H1 (cell line): ENCODE data around the gene RAD51B. TPM values are rescaled to one million over a fixed set of nuclear protein-coding genes. Genes with fewer than 3 reads are reported as not detected.
"Not testable (repeated sequence)": the region's sequence is repeated elsewhere in the genome, so short reads cannot be mapped to it uniquely, and the experiment has no call there.

ENCODE experiments used
- CTCF ChIA-PET: fragments of 300-600 bp; sonication (Branson Sonifier 250); formaldehyde crosslinking; loops from one replicate; lab custom pipeline; 2021; ENCODE audit not compliant: partially characterized antibody; lab: Charles Lee
- POLR2A ChIA-PET: fragments of 300-600 bp; sonication (Branson Sonifier 250); formaldehyde crosslinking; loops from one replicate; lab custom pipeline; 2021; ENCODE audit warnings: inconsistent platforms; ENCODE audit not compliant: partially characterized antibody; lab: Charles Lee
- DNase-seq, 2 experiments: peaks; one replicate each; pipeline versions ENCODE4 v3.0.0 to v3.0.0-alpha.2; 2010 to 2022; ENCODE audit warnings: low spot score in 2 of 2, low read depth in 1 of 2, mixed read lengths in 1 of 2
- FAIRE-seq: peaks from 2 replicates; lab custom pipeline; 2011; peaks lifted over from hg19 to GRCh38; lab: Jason Lieb, UNC
- H2AFZ ChIP-seq: 2 replicates; pipeline ENCODE4 v1.8.1; 2012; ENCODE audit warnings: low read length, inconsistent platforms
- H2AK5ac ChIP-seq: 2 replicates; pipeline ENCODE4 v1.6.1; 2013; ENCODE audit warnings: low read depth, low read length
- H2BK120ac ChIP-seq: replicated peaks from 2 replicates; pipeline ENCODE3; 2013; ENCODE audit warnings: low read depth, low read length, inconsistent platforms
- H2BK12ac ChIP-seq: 2 replicates; pipeline ENCODE4 v1.6.1; 2013; ENCODE audit warnings: low read depth, low read length
- H2BK15ac ChIP-seq: 2 replicates; pipeline ENCODE4 v1.6.1; 2013; ENCODE audit warnings: low read length
- H2BK20ac ChIP-seq: 2 replicates; pipeline ENCODE4 v1.6.1; 2013; ENCODE audit warnings: low read length
- H2BK5ac ChIP-seq: 2 replicates; pipeline ENCODE4 v1.6.1; 2013; ENCODE audit warnings: low read depth, low read length
- H3K14ac ChIP-seq: 2 replicates; pipeline ENCODE4 v1.6.1; 2013; ENCODE audit warnings: inconsistent platforms; ENCODE audit not compliant: insufficient read length
- H3K18ac ChIP-seq: 2 replicates; pipeline ENCODE4 v1.6.1; 2013; ENCODE audit warnings: low read length; ENCODE audit errors: extremely low read depth
- H3K23ac ChIP-seq: 2 replicates; pipeline ENCODE4 v1.6.1; 2013; ENCODE audit warnings: inconsistent platforms; ENCODE audit not compliant: insufficient read length
- H3K23me2 ChIP-seq: 2 replicates; pipeline ENCODE4 v1.6.1; 2013; ENCODE audit warnings: low read depth, low read length
- H3K27ac ChIP-seq: 2 replicates; pipeline ENCODE4 v1.6.1; 2011; ENCODE audit warnings: low read depth, low read length, inconsistent platforms
- H3K27me3 ChIP-seq, 4 experiments: replicated peaks in 1 of 4; 1 replicate in 1 of 4; 2 replicates in 3 of 4; pipeline versions ENCODE4 v1.6.1 to v1.8.1; 2011 to 2013; ENCODE audit warnings: low read length in 3 of 4, mild to moderate bottlenecking in 3 of 4, inconsistent platforms in 2 of 4, mixed read lengths in 2 of 4, moderate library complexity in 1 of 4; ENCODE audit not compliant: control insufficient read depth in 3 of 4, insufficient read depth in 3 of 4; ENCODE audit errors: extremely low read depth in 1 of 4
- H3K36me3 ChIP-seq, 4 experiments: 2 replicates each; pipeline versions ENCODE4 v1.6.1 to v1.8.1; 2011 to 2013; ENCODE audit warnings: mild to moderate bottlenecking in 4 of 4, low read length in 3 of 4, moderate library complexity in 2 of 4, control low read depth in 1 of 4, inconsistent platforms in 1 of 4; ENCODE audit not compliant: insufficient read depth in 4 of 4, control insufficient read depth in 2 of 4
- H3K4ac ChIP-seq: replicated peaks from 2 replicates; pipeline ENCODE3; 2013; ENCODE audit warnings: low read length, low read depth, mixed read lengths, inconsistent platforms; ENCODE audit not compliant: insufficient read length
- H3K4me1 ChIP-seq, 4 experiments: replicated peaks in 1 of 4; 1 replicate in 1 of 4; 2 replicates in 3 of 4; pipeline versions ENCODE4 v1.6.1 to v1.8.1; 2011 to 2013; ENCODE audit warnings: low read length in 3 of 4, inconsistent platforms in 2 of 4, mixed read lengths in 1 of 4; ENCODE audit not compliant: insufficient read depth in 4 of 4, control insufficient read depth in 3 of 4
- H3K4me2 ChIP-seq, 2 experiments: 2 replicates each; pipeline versions ENCODE4 v1.6.1 to v1.8.1; 2011 to 2013; ENCODE audit warnings: low read depth in 2 of 2, low read length in 2 of 2, control low read depth in 1 of 2, inconsistent platforms in 1 of 2, mild to moderate bottlenecking in 1 of 2; ENCODE audit not compliant: insufficient read depth in 1 of 2
- H3K4me3 ChIP-seq, 4 experiments: fragments of 200-600, 300-600 bp in 1 of 4; sonication (generic), shearing (Covaris generic), sonication (Bioruptor Twin) in 1 of 4; 2 replicates each; pipeline versions ENCODE4 v1.5.1 to v1.8.1; 2011 to 2016; ENCODE audit warnings: low read length in 4 of 4, low read depth in 3 of 4, control low read depth in 2 of 4, inconsistent platforms in 2 of 4, mild to moderate bottlenecking in 2 of 4, mixed read lengths in 1 of 4, moderate library complexity in 1 of 4; ENCODE audit not compliant: insufficient read depth in 2 of 4; ENCODE audit errors: extremely low read depth in 1 of 4
- H3K56ac ChIP-seq: replicated peaks from 2 replicates; pipeline ENCODE3; 2013; ENCODE audit warnings: low read depth, mild to moderate bottlenecking, mixed read lengths, low read length, inconsistent platforms; ENCODE audit not compliant: insufficient read length
- H3K79me1 ChIP-seq: 2 replicates; pipeline ENCODE4 v1.6.1; 2013; ENCODE audit warnings: low read depth, low read length, control low read depth
- H3K79me2 ChIP-seq, 2 experiments: 2 replicates each; pipeline versions ENCODE4 v1.6.1 to v1.8.1; 2012 to 2013; ENCODE audit warnings: low read length in 2 of 2, mild to moderate bottlenecking in 2 of 2, inconsistent platforms in 1 of 2; ENCODE audit not compliant: insufficient read depth in 2 of 2, control insufficient read depth in 1 of 2
- H3K9ac ChIP-seq, 4 experiments: replicated peaks in 1 of 4; 1 replicate in 1 of 4; 2 replicates in 3 of 4; pipeline versions ENCODE4 v1.6.1 to v1.8.1; 2011 to 2013; ENCODE audit warnings: low read depth in 3 of 4, low read length in 3 of 4, control low read depth in 2 of 4, mild to moderate bottlenecking in 2 of 4, moderate library complexity in 2 of 4, inconsistent platforms in 1 of 4; ENCODE audit errors: extremely low read depth in 1 of 4
- H3K9me3 ChIP-seq, 2 experiments: 2 replicates each; pipeline versions ENCODE4 v1.6.1 to v1.8.1; 2012 to 2013; ENCODE audit warnings: mild to moderate bottlenecking in 2 of 2, moderate library complexity in 2 of 2, control low read depth in 1 of 2, inconsistent platforms in 1 of 2, low read depth in 1 of 2, low read length in 1 of 2, mixed read lengths in 1 of 2; ENCODE audit not compliant: insufficient read depth in 2 of 2
- H4K20me1 ChIP-seq, 2 experiments: replicated peaks in 1 of 2; 2 replicates each; pipeline versions ENCODE3 to v1.8.1; 2011 to 2013; ENCODE audit warnings: inconsistent platforms in 2 of 2, low read length in 2 of 2, mild to moderate bottlenecking in 1 of 2; ENCODE audit not compliant: insufficient read depth in 2 of 2, control insufficient read depth in 1 of 2
- H4K5ac ChIP-seq: 2 replicates; pipeline ENCODE4 v1.6.1; 2013; ENCODE audit warnings: low read length, low read depth, mixed read lengths, inconsistent platforms; ENCODE audit not compliant: insufficient read length
- H4K8ac ChIP-seq: 2 replicates; pipeline ENCODE4 v1.8.0; 2013; ENCODE audit warnings: mild to moderate bottlenecking, moderate library complexity, low read length, inconsistent platforms; ENCODE audit not compliant: insufficient read depth; ENCODE audit errors: extremely low read depth
- H4K91ac ChIP-seq: replicated peaks from 2 replicates; pipeline ENCODE3; 2013; ENCODE audit warnings: low read length, mixed read lengths, inconsistent platforms; ENCODE audit not compliant: insufficient read length
- NANOG ChIP-seq: IDR thresholded peaks from 2 replicates; pipeline ENCODE4 v1.6.1; 2011; ENCODE audit warnings: low read length, low read depth, mild to moderate bottlenecking, inconsistent platforms; ENCODE audit not compliant: insufficient read depth, poor library complexity, severe bottlenecking
- POLR2A ChIP-seq, 2 experiments: IDR thresholded peaks; 1 replicate in 1 of 2; 2 replicates in 1 of 2; pipeline ENCODE4 v1.6.1; 2011; ENCODE audit warnings: low read depth in 2 of 2, low read length in 2 of 2, mild to moderate bottlenecking in 2 of 2; ENCODE audit errors: control extremely low read depth in 1 of 2
- WGBS, 2 experiments: shearing (Covaris generic) in 1 of 2; methylation state at CpG; one replicate each; pipeline versions ENCODE4 v1.1.6 to v1.1.7; 2013 to 2015; ENCODE audit warnings: low lambda C conversion rate in 2 of 2, mixed read lengths in 2 of 2, inconsistent platforms in 1 of 2, low coverage in 1 of 2, missing lambda C conversion rate in 1 of 2; ENCODE audit not compliant: insufficient replicate concordance in 2 of 2, insufficient coverage in 1 of 2, insufficient read length in 1 of 2; ENCODE audit errors: extremely low coverage in 1 of 2, missing lambda C conversion rate in 1 of 2; 5-methylcytosine and 5-hydroxymethylcytosine counted together
- polyA plus RNA-seq, 7 experiments: library from polyadenylated mRNA; depleted of rRNA in 3 of 7; stranded (reverse) in 5 of 7; unstranded in 2 of 7; fragments of >200 nt in 5 of 7; fragments of 200-250 nt in 2 of 7; gene quantifications; 1 replicate in 5 of 7; 2 replicates in 1 of 7; 4 replicates in 1 of 7; pipeline versions ENCODE4 v1.2.1 to v1.2.3, GENCODE V29; 2011 to 2013; ENCODE audit warnings: missing spikeins in 2 of 7, mixed read lengths in 2 of 7
- total RNA-seq: library from RNA; stranded (reverse); fragmentation: NEBNext Ultra II Directional; extraction: Animal tissue kit (Norgen Biotek cat#: 25700); gene quantifications from 2 replicates; pipeline ENCODE4 v1.2.1, GENCODE V29; 2021

RAD51B gene
- total and polyA plus RNA-seq, 2 of the 8 experiments (the other 6 are each of a cell fraction or from before 2014, with no cell fraction given): 3.9 to 14.9 TPM

GRCh38 chr14:68662392-68662791 lies 842.8 kb downstream of the RAD51B start (continued):
- TF ChIP-seq NANOG (no peak), POLR2A (IDR thresholded peaks at IDR 0.05; ENCODE audit: control extremely low read depth in 1 of 2, low read depth in 2 of 2, low read length in 2 of 2) (no peak)

DNA sequence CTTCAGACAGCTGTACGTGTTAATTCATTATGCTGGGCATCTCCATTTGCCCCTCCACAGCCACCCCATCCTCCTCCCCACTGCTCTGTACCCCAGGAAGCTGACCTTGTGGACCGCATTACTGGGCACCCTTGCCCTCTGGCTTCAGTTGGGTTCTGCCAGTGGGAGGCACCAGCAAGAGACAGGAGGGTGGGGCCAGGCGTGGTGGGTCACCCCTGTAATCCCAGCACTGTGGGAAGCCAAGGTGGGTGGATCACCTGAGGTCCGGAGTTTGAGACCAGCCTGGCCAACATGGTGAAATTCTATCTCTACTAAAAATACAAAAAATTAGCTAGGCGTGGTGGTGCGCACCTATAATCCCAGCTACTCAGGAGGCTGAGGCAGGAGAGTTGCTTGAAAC lies 843.2 kb downstream of the RAD51B start:
- DNase-seq, H2BK15ac ChIP-seq, H4K20me1 ChIP-seq, H3K4ac ChIP-seq, H3K79me1 ChIP-seq, H3K56ac ChIP-seq, H3K23me2 ChIP-seq, H3K27ac ChIP-seq, FAIRE-seq, H2AFZ ChIP-seq, H2AK5ac ChIP-seq, H2BK120ac ChIP-seq, H3K23ac ChIP-seq, H3K9me3 ChIP-seq, H3K14ac ChIP-seq, H3K4me2 ChIP-seq, H3K18ac ChIP-seq, H3K36me3 ChIP-seq, H3K9ac ChIP-seq, H2BK5ac ChIP-seq, H3K4me3 ChIP-seq, H3K79me2 ChIP-seq, H3K4me1 ChIP-seq, H2BK12ac ChIP-seq, H2BK20ac ChIP-seq, H4K91ac ChIP-seq, H3K27me3 ChIP-seq, POLR2A ChIA-PET, H4K5ac ChIP-seq, H4K8ac ChIP-seq: not testable (repeated sequence)
- WGBS, 2 experiments: 83% methylated on average over 6 of the region's 6 CpGs; no CpG with 5 or more reads in 1 of the 2 experiments
- CTCF ChIA-PET: interaction anchor here (0.7 to 2.5 kb wide), 4 partner anchors 26 to 96 kb away, joined by 3 to 9 read pairs (median 3); no protein-coding TSS in a partner anchor
